Right cardiac atrium (tissue), 5 donors: ENCODE data around the gene C1QTNF1. TPM values are rescaled to one million over a fixed set of nuclear protein-coding genes. Genes with fewer than 3 reads are reported as not detected.
A peak's percentile ranks its signal among the peaks of the same experiment; 100 is the strongest.

Source experiments
- ATAC-seq, 2 donors: fragments of 200-7000 bp; cut with Tn5 transposase; one replicate each; pipeline versions ENCODE4 v1.8.0 to v1.9.1; 2020; ENCODE audit warnings: moderate library complexity in 2 of 2, mild to moderate bottlenecking in 1 of 2
- DNase-seq, 3 donors: peaks; one replicate each; pipeline ENCODE4 v3.0.0-alpha.2; 2020
- H3K27ac ChIP-seq: one replicate; pipeline ENCODE4 v1.5.1; 2013; ENCODE audit warnings: mild to moderate bottlenecking, low read length, control low read depth, moderate library complexity
- H3K27me3 ChIP-seq: one replicate; pipeline ENCODE4 v1.6.1; 2013; ENCODE audit not compliant: control insufficient read depth, insufficient read depth
- H3K4me1 ChIP-seq: one replicate; pipeline ENCODE4 v1.6.1; 2013; ENCODE audit warnings: low read length; ENCODE audit not compliant: control insufficient read depth, insufficient read depth
- H3K4me3 ChIP-seq: one replicate; pipeline ENCODE4 v1.5.1; 2013; ENCODE audit warnings: low read length, control low read depth
- H3K9me3 ChIP-seq: one replicate; pipeline ENCODE4 v1.6.1; 2013; ENCODE audit warnings: low read length; ENCODE audit not compliant: control insufficient read depth
- WGBS: extraction: QIAGEN DNeasy Blood & Tissue Kit; methylation state at CpG from one replicate; pipeline ENCODE4 v1.1.7; 2013; 5-methylcytosine and 5-hydroxymethylcytosine counted together
- intact Hi-C, 4 donors: fragments of 100-400 bp; cut with DNase I; formaldehyde crosslinking; loops; one replicate each; pipeline versions ENCODE4 v1.11.0 to v1.14.0; 2022 to 2023
- polyA plus RNA-seq: library from polyadenylated mRNA; stranded (reverse); fragments of 200-250 nt; gene quantifications from one replicate; pipeline ENCODE4 v1.2.3, GENCODE V29; 2013
- total RNA-seq, 4 donors: library from RNA; stranded (reverse); fragmentation: NEBNext Ultra II Directional; extraction: Animal tissue kit (Norgen Biotek cat#: 25700); gene quantifications; one replicate each; pipeline ENCODE4 v1.2.1, GENCODE V29; 2021
- donor health status: healthy with polysubstance abuse.
- donor health status: DM: no; HTN: yes; CAD: no.
- donor health status: DM: no; HTN: no; CAD: no.
- donor health status: DM: no; HTN: yes; CAD: no; lungs with severe emphysema.
- donor health status: DM: yes; HTN: yes; CAD: no.

C1QTNF1 gene
- total and polyA plus RNA-seq, 5 donors: 232 to 655 (median 286) TPM

DNA sequence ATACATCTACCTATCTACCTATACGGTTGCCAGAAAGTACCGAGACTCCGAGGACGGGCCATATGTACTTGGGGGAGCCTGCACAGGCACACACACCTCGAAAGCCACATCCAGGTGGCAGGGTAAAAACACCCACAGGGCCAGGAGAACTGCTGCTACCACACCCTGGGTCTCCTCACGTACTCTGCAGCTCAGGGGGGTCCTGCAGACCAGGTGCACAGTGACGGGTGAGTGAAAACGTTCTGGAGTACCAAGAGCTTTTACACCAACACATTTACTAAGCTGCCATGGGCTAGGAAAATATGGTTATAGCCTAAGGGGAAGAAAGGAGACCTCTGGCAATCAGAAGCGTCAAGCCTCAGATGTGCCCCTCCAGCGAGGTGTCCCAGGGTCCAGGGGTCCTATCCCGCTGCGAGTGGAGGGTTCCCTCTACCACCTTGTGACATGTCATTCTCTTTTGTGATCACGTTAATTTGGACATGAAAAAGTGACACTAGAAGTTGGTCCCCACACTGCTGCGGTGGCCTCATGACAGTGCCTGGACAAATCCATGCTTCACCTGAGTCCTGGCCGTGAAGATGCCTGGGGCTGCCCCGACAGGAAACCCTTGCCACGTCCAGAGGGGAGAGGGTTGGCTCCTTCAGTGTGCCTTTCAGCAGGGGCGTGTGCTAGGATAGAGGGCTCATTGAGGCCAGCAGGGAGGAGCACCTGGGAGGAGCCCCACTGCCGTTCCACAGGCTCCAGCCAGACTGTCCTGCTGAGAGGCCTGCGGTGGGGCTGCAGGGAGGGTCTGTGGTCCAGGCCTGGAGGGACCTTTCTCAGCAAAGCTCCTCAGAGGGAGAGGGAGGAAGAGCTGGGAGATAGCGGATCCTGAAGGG is 16.2 kb upstream of the C1QTNF1 start:
- no peak overlapping the region for H3K27ac ChIP-seq

DNA sequence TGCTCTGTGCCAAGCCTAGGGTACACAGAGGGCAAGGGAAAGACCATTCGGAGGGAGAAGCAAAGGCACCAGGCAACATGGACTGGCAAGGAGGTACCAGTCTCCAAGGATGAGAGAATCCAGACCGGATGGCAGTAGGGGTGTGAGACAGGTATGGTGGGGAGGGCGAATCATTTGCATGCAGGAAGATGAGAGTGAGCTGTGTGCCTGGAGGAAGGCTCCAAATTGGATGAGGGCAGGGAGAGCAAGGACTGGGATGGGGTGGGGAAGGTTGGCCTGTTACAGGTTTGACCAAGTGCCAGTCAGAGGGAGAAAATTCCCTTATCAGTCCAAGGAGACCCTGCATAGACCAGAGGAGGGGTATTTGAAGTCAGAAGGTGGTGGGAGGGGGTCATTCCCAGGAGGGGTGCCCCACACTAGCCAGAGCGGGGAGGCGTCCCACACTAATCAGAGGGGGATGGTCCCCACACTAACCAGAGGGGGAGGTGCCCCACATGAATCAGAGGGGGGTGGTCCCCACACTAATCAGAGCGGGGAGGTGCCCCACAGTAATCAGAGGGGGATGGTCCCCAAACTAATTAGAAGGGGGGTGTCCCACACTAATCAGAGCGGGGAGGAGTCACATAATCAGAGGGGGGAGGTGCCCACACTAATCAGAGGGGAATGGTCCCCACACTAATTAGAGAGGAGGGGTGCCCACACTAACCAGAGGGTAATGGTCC is 15.1 kb upstream of the C1QTNF1 start:
- intact Hi-C loops: no loop called here
- Histone ChIP-seq H3K27ac (peak overlapping the region; percentile 71), H3K27me3 (no peaks in the 10 kb centered on the region), H3K4me1 (peaks cover 22% of the 10 kb centered on the region), H3K9me3 (no peaks in the 10 kb centered on the region), H3K4me3 (peak overlapping the region; percentile 86)
- 37% methylated on average over 7 of the region's 7 CpGs for WGBS
- DNase-seq (peak in 2 of 3 donors; percentile 47 to 54), ATAC-seq (peak in 1 of 2 donors; percentile 4)

More for the DNA sequence above, 16.2 kb upstream of the C1QTNF1 start:
- H3K4me3 ChIP-seq: no peak overlapping the region
- 78% methylated on average over 21 of the region's 21 CpGs for WGBS
- peaks cover 22% of the 10 kb centered on the region for H3K4me1 ChIP-seq
- peak in 2 of 3 donors; percentile 45 to 46 for DNase-seq
- peak; percentile 5 to 16 for ATAC-seq
- H3K9me3 ChIP-seq: no peaks in the 10 kb centered on the region
- no peaks in the 10 kb centered on the region for H3K27me3 ChIP-seq
- intact Hi-C loops: no loop called here

- WGBS: 1% methylated on average over 73 of the region's 73 CpGs
- H3K4me3 ChIP-seq: peak within 1 kb of the TSS; percentile 86
- intact Hi-C loops: loop anchor here in 1 of 4 donors (10.0 kb wide), 1 partner anchor 75 kb away; no protein-coding TSS in a partner anchor
- ATAC-seq (peak; percentile 91 to 96), DNase-seq (peak; percentile 88 to 95 (median 95))
- peaks cover 22% of the 10 kb centered on the region for H3K4me1 ChIP-seq
- H3K27me3 ChIP-seq: no peaks in the 10 kb centered on the region
- H3K9me3 ChIP-seq: no peaks in the 10 kb centered on the region
- H3K27ac ChIP-seq: peak within 1 kb of the TSS; percentile 85
Observed at GRCh38 chr17:79009397-79010303, 14.3 kb upstream of the C1QTNF1 start, which contains the start of gene CANT1. Gene CANT1 (minus strand): TSS chr17:79009764. CDS start chr17:78997622, 12,142 bp downstream.

DNA sequence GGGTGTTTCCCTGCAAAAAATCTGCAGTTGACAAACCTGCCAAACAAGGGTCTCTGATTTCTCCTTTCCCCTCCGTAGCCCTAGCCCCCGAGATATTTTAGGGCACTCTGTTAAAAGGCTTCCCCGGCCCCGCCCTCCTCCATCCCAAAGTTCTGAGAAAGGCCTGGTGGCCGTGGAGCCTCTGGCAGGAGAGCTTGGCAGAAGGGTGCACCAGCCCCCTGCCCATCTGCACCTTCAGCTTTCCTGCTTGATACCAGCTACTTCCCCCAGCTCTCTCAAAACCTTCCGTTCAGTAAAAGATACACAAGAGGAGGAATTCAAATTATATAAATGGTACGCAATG is 13.7 kb upstream of the C1QTNF1 start:
- no peak for ATAC-seq
- H3K4me3 ChIP-seq: peak overlapping the region; percentile 86
- no peaks in the 10 kb centered on the region for H3K9me3 ChIP-seq
- WGBS: 61% methylated on average over 7 of the region's 7 CpGs
- intact Hi-C loops: loop anchor here in 1 of 4 donors (10.0 kb wide), 1 partner anchor 75 kb away; no protein-coding TSS in a partner anchor
- H3K27me3 ChIP-seq: no peaks in the 10 kb centered on the region
- DNase-seq: peak in 2 of 3 donors; percentile 44 to 59
- H3K4me1 ChIP-seq: peaks cover 20% of the 10 kb centered on the region
- peak overlapping the region; percentile 85 for H3K27ac ChIP-seq

- intact Hi-C loops: loop anchor here in 1 of 4 donors (10.0 kb wide), 1 partner anchor 73 kb away; no protein-coding TSS in a partner anchor
- H3K4me1 ChIP-seq: peaks cover 15% of the 10 kb centered on the region
- 65% methylated on average over 5 of the region's 5 CpGs for WGBS
- no peaks in the 10 kb centered on the region for H3K9me3 ChIP-seq
- no peak overlapping the region for H3K27ac ChIP-seq
- H3K27me3 ChIP-seq: no peaks in the 10 kb centered on the region
- ATAC-seq (peak in 1 of 2 donors; percentile 44), DNase-seq (no peak)
- H3K4me3 ChIP-seq: no peak overlapping the region
Observed at GRCh38 chr17:79011451-79012147, 12.4 kb upstream of the C1QTNF1 start.

GRCh38 chr17:79012563-79013134 is 11.3 kb upstream of the C1QTNF1 start:
- H3K27ac ChIP-seq: no peak overlapping the region
- intact Hi-C loops: loop anchor here in 1 of 4 donors (10.0 kb wide), 1 partner anchor 72 kb away; no protein-coding TSS in a partner anchor
- DNase-seq (no peak), ATAC-seq (no peak)
- WGBS: 75% methylated on average over 6 of the region's 6 CpGs
- H3K9me3 ChIP-seq: no peaks in the 10 kb centered on the region
- H3K27me3 ChIP-seq: no peaks in the 10 kb centered on the region
- peaks cover 12% of the 10 kb centered on the region for H3K4me1 ChIP-seq
- H3K4me3 ChIP-seq: no peak overlapping the region

GRCh38 chr17:79014158-79014758 is 9.7 kb upstream of the C1QTNF1 start:
- no peak overlapping the region for H3K27ac ChIP-seq
- DNase-seq (no peak), ATAC-seq (no peak)
- H3K4me1 ChIP-seq: peaks cover 4% of the 10 kb centered on the region
- whole genome bisulfite sequencing: 84% methylated on average over 2 of the region's 2 CpGs
- no peak overlapping the region for H3K4me3 ChIP-seq
- no peaks in the 10 kb centered on the region for H3K9me3 ChIP-seq
- H3K27me3 ChIP-seq: no peaks in the 10 kb centered on the region
- intact Hi-C loops: loop anchor here in 1 of 4 donors (10.0 kb wide), 1 partner anchor 71 kb away; no protein-coding TSS in a partner anchor

DNA sequence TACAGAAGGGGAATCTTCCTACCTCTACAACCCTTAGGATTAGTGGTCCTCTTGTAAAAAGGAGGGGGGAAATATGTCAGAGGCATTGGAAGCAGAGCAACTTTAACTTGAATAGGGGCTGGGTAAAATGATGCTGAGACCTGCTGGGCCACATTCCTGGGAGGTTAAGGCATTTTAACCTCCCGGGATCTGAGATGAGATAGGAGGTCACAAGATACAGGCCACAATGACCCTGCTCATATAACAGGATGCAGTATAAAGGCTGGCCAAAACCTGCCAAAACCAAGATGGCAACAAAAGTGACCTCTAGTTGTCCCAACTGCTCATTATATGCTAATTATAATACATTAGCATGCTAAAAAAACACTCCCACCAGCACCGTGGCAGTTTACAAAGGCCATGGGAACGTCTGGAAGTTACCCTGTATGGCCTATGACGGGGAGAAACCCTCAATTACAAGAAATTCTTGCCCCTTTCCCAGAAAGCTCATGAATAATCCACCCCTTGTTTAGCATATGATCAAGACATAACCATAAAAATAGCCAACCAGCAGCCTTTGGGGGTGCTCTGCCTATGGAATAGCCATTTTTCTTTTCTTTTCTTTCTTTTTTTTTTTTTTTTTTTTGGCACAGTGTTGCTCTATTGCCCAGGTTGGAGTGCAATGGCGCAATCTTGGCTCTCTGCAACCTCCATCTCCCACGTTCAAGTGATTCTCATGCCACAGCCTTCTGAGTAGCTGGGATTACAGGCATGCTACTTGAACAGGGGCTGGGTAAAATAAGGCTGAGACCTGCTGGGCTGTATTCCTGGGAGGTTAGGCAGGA is 6.2 kb upstream of the C1QTNF1 start:
- H3K4me3 ChIP-seq: no peak overlapping the region
- H3K4me1 ChIP-seq: peaks cover 15% of the 10 kb centered on the region
- ATAC-seq (no peak), DNase-seq (no peak)
- WGBS: 71% methylated on average over 6 of the region's 6 CpGs
- intact Hi-C loops: loop anchor here in 1 of 4 donors (10.0 kb wide), 1 partner anchor 67 kb away; no protein-coding TSS in a partner anchor
- no peak overlapping the region for H3K27ac ChIP-seq
- H3K27me3 ChIP-seq: no peaks in the 10 kb centered on the region
- H3K9me3 ChIP-seq: no peaks in the 10 kb centered on the region

DNA sequence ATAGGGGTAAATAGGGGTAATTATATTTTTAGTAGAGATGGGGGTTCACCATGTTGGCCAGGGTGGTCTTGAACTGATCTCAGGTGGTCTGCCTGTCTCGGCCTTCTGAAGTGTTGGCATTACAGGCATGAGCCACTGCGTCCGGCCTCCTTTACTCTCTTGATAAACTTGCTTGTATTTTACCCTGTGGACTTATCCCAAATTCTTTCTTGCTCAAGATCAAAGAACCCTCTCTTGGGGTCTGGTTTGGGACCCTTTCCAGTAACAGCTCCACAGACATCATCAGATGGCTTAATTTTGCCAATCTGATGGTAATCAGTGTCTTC is 5.6 kb upstream of the C1QTNF1 start:
- DNase-seq: peak in 1 of 3 donors; percentile 4

More for the DNA sequence above, 5.6 kb upstream of the C1QTNF1 start:
- no peak for ATAC-seq
- H3K4me1 ChIP-seq: peaks cover 18% of the 10 kb centered on the region
- WGBS: 98% methylated on average over 3 of the region's 3 CpGs
- no peaks in the 10 kb centered on the region for H3K9me3 ChIP-seq
- H3K4me3 ChIP-seq: no peak overlapping the region
- no peaks in the 10 kb centered on the region for H3K27me3 ChIP-seq
- intact Hi-C loops: loop anchor here in 1 of 4 donors (10.0 kb wide), 1 partner anchor 66 kb away; no protein-coding TSS in a partner anchor
- no peak overlapping the region for H3K27ac ChIP-seq
